Lung (tissue), 12 donors: ENCODE measurements around the gene ATL3. TPM values are rescaled to one million over a fixed set of nuclear protein-coding genes. Genes with fewer than 3 reads are reported as not detected.
A peak's percentile ranks its signal among the peaks of the same experiment; 100 is the strongest.

Experiments
- ATAC-seq: fragments of 200-7000 bp; cut with Tn5 transposase; one replicate; pipeline ENCODE4 v1.9.1; 2020; ENCODE audit warnings: moderate number of reproducible peaks; ENCODE audit not compliant: insufficient read depth, low FRiP score
- DNase-seq, 3 donors: peaks; one replicate each; pipeline ENCODE4 v3.0.0-alpha.2; 2013 to 2017
- H3K27ac ChIP-seq, 2 donors: one replicate each; pipeline ENCODE4 v1.5.1; 2013; ENCODE audit warnings: mild to moderate bottlenecking in 2 of 2, moderate library complexity in 2 of 2, control low read depth in 1 of 2, inconsistent platforms in 1 of 2, low read depth in 1 of 2, low read length in 1 of 2
- H3K27me3 ChIP-seq, 3 donors: one replicate each; pipeline ENCODE4 v1.5.1; 2013; ENCODE audit warnings: low read length in 2 of 3; ENCODE audit not compliant: control insufficient read depth in 3 of 3, insufficient read depth in 3 of 3
- H3K36me3 ChIP-seq, 4 donors: one replicate each; pipeline ENCODE4 v1.5.1; 2013; ENCODE audit warnings: low read length in 4 of 4, mild to moderate bottlenecking in 1 of 4, moderate library complexity in 1 of 4; ENCODE audit not compliant: control insufficient read depth in 4 of 4, insufficient read depth in 4 of 4
- H3K4me1 ChIP-seq, 5 donors: one replicate each; pipeline ENCODE4 v1.5.1; 2013; ENCODE audit warnings: low read length in 5 of 5, mild to moderate bottlenecking in 2 of 5, moderate library complexity in 1 of 5; ENCODE audit not compliant: control insufficient read depth in 5 of 5, insufficient read depth in 5 of 5
- H3K4me3 ChIP-seq: one replicate; pipeline ENCODE4 v1.5.1; 2013; ENCODE audit warnings: mild to moderate bottlenecking, control low read depth, moderate library complexity
- H3K9ac ChIP-seq, 2 donors: one replicate each; pipeline ENCODE4 v1.5.1; 2013; ENCODE audit warnings: low read length in 2 of 2, control low read depth in 1 of 2; ENCODE audit not compliant: insufficient read depth in 1 of 2
- H3K9me3 ChIP-seq, 4 donors: one replicate each; pipeline ENCODE4 v1.5.1; 2013; ENCODE audit warnings: low read length in 3 of 4, mild to moderate bottlenecking in 1 of 4, moderate library complexity in 1 of 4; ENCODE audit not compliant: control insufficient read depth in 4 of 4, insufficient read depth in 3 of 4
- CTCF ChIP-seq: IDR thresholded peaks from 2 replicates; pipeline ENCODE4 v1.5.1; 2012; ENCODE audit warnings: mild to moderate bottlenecking; ENCODE audit errors: control extremely low read depth, extremely low read depth
- WGBS, 2 donors: extraction: QIAGEN DNeasy Blood & Tissue Kit; methylation state at CpG; one replicate each; pipeline ENCODE4 v1.1.7; 2013; 5-methylcytosine and 5-hydroxymethylcytosine counted together
- polyA plus RNA-seq, 2 donors: library from polyadenylated mRNA; stranded (reverse); fragments of 200-250 nt; gene quantifications; one replicate each; pipeline ENCODE4 v1.2.1, GENCODE V29; 2013
- total RNA-seq, 2 donors: library from RNA; depleted of rRNA in 1 of 2; stranded (reverse); fragments of >200 nt in 1 of 2; gene quantifications; one replicate each; pipeline ENCODE4 v1.2.1, GENCODE V29; 2014 to 2021
- donor health status: control.
- donor health status: control.
- donor health status: Bipolar disorder and iron deficiency.
- donor health status: healthy.
- donor health status: DM: yes; HTN: yes; CAD: no.

ATL3 gene
- total and polyA plus RNA-seq, 4 donors: 13.6 to 79.5 (median 33.7) TPM

DNA sequence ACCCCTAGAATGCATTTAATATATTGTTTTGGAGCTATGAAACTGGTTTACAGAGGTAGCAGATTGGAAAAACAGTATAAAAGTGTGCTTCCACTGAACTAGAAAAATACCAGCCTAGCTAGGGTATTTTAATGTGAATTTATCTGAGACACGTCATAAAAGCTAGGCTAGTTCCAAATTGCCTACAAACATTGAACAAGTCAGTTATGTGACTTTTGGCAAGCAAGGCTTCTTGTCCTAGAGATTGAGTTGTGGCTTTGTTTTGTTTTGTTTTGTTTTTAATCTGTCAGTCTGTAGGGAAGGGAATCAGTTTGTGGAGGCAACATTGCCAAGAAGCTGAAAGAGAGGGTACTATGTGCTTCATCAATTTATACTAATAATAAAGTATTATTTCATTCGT, 34.4 kb upstream of the ATL3 start:
- ATAC-seq: no peak
- H3K27me3 ChIP-seq: no peaks in the 10 kb centered on the region

GRCh38 chr11:63699896-63700295, 28.7 kb upstream of the ATL3 start:
- H3K4me1 ChIP-seq: peaks cover 0 to 7% (median 0%) of the 10 kb centered on the region in 5 donors
- H3K4me3 ChIP-seq: no peak overlapping the region
- no peaks in the 10 kb centered on the region for H3K9me3 ChIP-seq
- no peaks in the 10 kb centered on the region for H3K27me3 ChIP-seq
- H3K36me3 ChIP-seq: no peaks in the 10 kb centered on the region
- ATAC-seq: no peak
- no peak for TF ChIP-seq CTCF
- 76 to 86% methylated on average over 1 of the region's 1 CpG for WGBS, 2 donors
- H3K9ac ChIP-seq: no peak overlapping the region
- no peak overlapping the region for H3K27ac ChIP-seq
- no peak for DNase-seq

More for the DNA sequence above, 34.4 kb upstream of the ATL3 start:
- Histone ChIP-seq H3K9me3 (no peaks in the 10 kb centered on the region), H3K9ac (no peak overlapping the region), H3K4me1 (peaks cover 0 to 7% (median 3%) of the 10 kb centered on the region in 5 donors), H3K4me3 (no peak overlapping the region), H3K27ac (no peak overlapping the region), H3K36me3 (no peaks in the 10 kb centered on the region)
- 80% methylated on average over 2 of the region's 2 CpGs for WGBS, 2 donors
- TF ChIP-seq CTCF: no peak
- DNase-seq: peak in 2 of 3 donors; percentile 20 to 34

DNA sequence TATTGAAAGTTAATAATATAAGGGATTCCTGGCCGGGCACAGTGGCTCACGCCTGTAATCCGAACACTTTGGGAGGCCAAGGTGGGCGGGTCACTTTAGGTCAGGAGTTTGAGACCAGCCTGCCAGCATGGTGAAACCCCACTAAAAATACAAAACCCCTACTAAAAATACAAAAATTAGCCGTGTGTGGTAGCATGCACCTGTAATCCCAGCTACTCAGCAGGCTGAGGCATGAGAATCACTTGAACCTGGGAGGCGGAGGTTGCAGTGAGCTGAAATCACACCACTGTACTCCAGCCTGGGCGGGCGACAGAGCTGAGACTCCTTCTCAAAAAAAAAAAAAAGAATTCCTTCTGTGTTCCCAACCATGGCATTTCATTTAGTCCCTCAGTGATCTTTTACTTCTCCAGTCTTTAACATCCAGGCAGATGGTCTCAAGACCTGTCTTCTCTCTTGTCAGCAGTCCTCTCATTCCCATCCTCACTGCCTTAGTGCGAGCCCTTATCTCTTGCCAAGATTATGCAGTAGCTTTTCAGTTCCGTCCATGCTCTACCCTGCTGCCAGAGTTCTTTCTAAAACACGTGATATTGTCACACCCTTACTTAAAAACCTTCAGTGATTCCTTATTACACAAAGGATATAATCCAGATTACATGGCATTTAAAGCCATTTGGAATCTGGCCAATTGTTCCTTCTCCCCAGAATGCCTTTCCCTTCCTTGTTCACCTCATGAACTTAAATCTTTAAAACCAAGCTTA, 28.0 kb upstream of the ATL3 start:
- H3K9me3 ChIP-seq: peaks cover 0 to 2% (median 0%) of the 10 kb centered on the region in 4 donors
- ATAC-seq: no peak
- H3K9ac ChIP-seq: no peak overlapping the region
- H3K36me3 ChIP-seq: no peaks in the 10 kb centered on the region
- H3K27me3 ChIP-seq: no peaks in the 10 kb centered on the region
- DNase-seq: peak in 1 of 3 donors; percentile 35
- TF ChIP-seq CTCF: no peak
- H3K27ac ChIP-seq: no peak overlapping the region
- 70 to 84% methylated on average over 11 of the region's 11 CpGs for WGBS, 2 donors
- H3K4me1 ChIP-seq: peaks cover 0 to 7% (median 0%) of the 10 kb centered on the region in 5 donors
- H3K4me3 ChIP-seq: no peak overlapping the region

DNA sequence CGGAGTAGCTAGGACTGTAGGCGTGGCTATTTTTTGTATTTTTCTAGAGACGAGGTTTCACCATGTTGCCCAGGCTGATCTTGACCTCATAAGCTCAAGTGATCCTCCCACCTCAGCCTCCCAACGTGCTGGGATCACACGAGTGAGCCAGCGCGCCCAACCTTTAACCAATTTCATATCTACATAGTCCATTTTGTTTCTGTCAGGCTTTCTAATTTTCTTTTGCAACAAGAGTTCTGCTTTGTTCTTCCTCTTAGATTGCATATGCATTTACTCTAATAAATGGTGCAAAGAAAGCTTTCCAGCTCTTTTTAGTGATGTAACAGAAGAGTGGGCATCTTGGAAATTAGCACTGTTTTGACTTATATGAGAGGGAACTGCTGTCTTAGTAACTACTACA, 23.4 kb upstream of the ATL3 start:
- peak overlapping the region in 1 of 2 donors; percentile 20 for H3K27ac ChIP-seq
- no peaks in the 10 kb centered on the region for H3K36me3 ChIP-seq

More for the DNA sequence above, 23.4 kb upstream of the ATL3 start:
- no peak for ATAC-seq
- Histone ChIP-seq H3K9me3 (peaks cover 0 to 2% (median 0%) of the 10 kb centered on the region in 4 donors), H3K4me3 (no peak overlapping the region), H3K9ac (no peak overlapping the region), H3K27me3 (no peaks in the 10 kb centered on the region), H3K4me1 (peaks cover 0 to 3% (median 0%) of the 10 kb centered on the region in 5 donors)
- no peak for TF ChIP-seq CTCF
- WGBS, 2 donors: 64 to 87% methylated on average over 7 of the region's 7 CpGs
- DNase-seq: no peak
